Measurements from ENCODE around the gene UBE2N. TPM values are rescaled to one million over a fixed set of nuclear protein-coding genes. Genes with fewer than 3 reads are reported as not detected.

UBE2N gene
- total RNA-seq, 1 donor from 2014 or later, result 150 TPM

DNA sequence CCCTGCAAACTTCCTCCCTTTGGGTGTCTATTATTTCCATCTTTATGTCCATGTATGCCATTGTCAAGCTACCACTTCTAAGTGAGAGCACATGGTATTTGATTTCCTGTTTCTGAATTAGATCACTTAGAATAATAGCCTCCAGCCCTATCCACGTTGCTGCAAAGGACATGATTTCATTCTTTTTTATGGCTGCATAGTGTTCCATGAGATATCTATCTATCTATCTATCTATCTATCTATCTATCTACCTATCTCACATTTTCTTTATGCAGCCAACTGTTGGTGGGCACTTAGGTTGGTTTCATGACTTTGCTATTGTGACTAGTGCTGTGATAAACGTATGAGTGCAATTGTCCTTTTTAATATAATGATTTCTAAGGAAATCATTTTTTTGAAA, 14.3 kb upstream of the UBE2N start:
- peaks cover 9% of the 10 kb centered on the region for H3K4me1 Mint-ChIP-seq (ENCODE audit: unreplicated experiment)
- TF ChIP-seq, protein P1, sequence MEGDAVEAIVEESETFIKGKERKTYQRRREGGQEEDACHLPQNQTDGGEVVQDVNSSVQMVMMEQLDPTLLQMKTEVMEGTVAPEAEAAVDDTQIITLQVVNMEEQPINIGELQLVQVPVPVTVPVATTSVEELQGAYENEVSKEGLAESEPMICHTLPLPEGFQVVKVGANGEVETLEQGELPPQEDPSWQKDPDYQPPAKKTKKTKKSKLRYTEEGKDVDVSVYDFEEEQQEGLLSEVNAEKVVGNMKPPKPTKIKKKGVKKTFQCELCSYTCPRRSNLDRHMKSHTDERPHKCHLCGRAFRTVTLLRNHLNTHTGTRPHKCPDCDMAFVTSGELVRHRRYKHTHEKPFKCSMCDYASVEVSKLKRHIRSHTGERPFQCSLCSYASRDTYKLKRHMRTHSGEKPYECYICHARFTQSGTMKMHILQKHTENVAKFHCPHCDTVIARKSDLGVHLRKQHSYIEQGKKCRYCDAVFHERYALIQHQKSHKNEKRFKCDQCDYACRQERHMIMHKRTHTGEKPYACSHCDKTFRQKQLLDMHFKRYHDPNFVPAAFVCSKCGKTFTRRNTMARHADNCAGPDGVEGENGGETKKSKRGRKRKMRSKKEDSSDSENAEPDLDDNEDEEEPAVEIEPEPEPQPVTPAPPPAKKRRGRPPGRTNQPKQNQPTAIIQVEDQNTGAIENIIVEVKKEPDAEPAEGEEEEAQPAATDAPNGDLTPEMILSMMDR (IDR thresholded peaks at IDR 0.05; ENCODE audit: unreplicated experiment), result no peak
- no peak overlapping the region for H3K27ac Mint-ChIP-seq (ENCODE audit: unreplicated experiment)
- peaks cover 2% of the 10 kb centered on the region for H3K27me3 Mint-ChIP-seq (ENCODE audit: unreplicated experiment)
- H3K36me3 Mint-ChIP-seq (ENCODE audit: low read depth, unreplicated experiment), result no peaks in the 10 kb centered on the region
- no peak for DNase-seq (ENCODE audit: low spot score)
- no peak overlapping the region for H3K4me3 Mint-ChIP-seq (ENCODE audit: unreplicated experiment)
- H3K9me3 Mint-ChIP-seq (ENCODE audit: unreplicated experiment), result no peaks in the 10 kb centered on the region

DNA sequence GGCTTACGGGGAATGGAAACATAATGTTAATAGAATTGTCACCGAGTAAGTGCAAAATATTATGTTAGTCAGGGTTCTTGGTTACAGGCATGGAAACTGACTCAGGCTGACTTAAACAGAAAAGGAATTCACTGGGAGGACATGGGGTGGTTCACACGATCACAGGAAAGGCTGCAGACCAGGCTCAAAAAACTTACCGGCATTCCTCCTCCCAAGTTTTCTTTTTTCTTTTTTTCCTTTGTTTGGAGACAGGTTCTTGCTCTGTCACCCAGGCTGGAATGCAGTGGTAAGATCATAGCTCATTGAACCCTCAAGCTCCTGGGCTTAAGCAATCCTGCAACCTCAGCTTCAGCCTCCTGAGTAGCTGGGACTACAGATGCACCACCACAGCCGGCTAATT, 11.9 kb upstream of the UBE2N start:
- DNase-seq (ENCODE audit: low spot score), result no peak
- no peak overlapping the region for H3K27ac Mint-ChIP-seq (ENCODE audit: unreplicated experiment)

GRCh38 chr12:93451423-93452158, 9.8 kb upstream of the UBE2N start:
- no peaks in the 10 kb centered on the region for H3K9me3 Mint-ChIP-seq (ENCODE audit: unreplicated experiment)
- H3K27me3 Mint-ChIP-seq (ENCODE audit: unreplicated experiment), result peaks cover 5% of the 10 kb centered on the region
- no peak overlapping the region for H3K27ac Mint-ChIP-seq (ENCODE audit: unreplicated experiment)
- H3K36me3 Mint-ChIP-seq (ENCODE audit: low read depth, unreplicated experiment), result no peaks in the 10 kb centered on the region
- no peak overlapping the region for H3K4me3 Mint-ChIP-seq (ENCODE audit: unreplicated experiment)
- no peaks in the 10 kb centered on the region for H3K4me1 Mint-ChIP-seq (ENCODE audit: unreplicated experiment)
- TF ChIP-seq, protein P1 (IDR thresholded peaks at IDR 0.05; ENCODE audit: unreplicated experiment), result no peak
- no peak for DNase-seq (ENCODE audit: low spot score)

More for the DNA sequence above, 11.9 kb upstream of the UBE2N start:
- Mint-ChIP-seq H3K27me3 (ENCODE audit: unreplicated experiment) (peaks cover 5% of the 10 kb centered on the region), H3K9me3 (ENCODE audit: unreplicated experiment) (no peaks in the 10 kb centered on the region), H3K36me3 (ENCODE audit: low read depth, unreplicated experiment) (no peaks in the 10 kb centered on the region), H3K4me1 (ENCODE audit: unreplicated experiment) (no peaks in the 10 kb centered on the region), H3K4me3 (ENCODE audit: unreplicated experiment) (no peak overlapping the region)
- TF ChIP-seq, protein P1 (IDR thresholded peaks at IDR 0.05; ENCODE audit: unreplicated experiment), result no peak

GRCh38 chr12:93449277-93449676, 7.5 kb upstream of the UBE2N start:
- TF ChIP-seq, protein P1 (IDR thresholded peaks at IDR 0.05; ENCODE audit: unreplicated experiment), result no peak
- Mint-ChIP-seq H3K27ac (ENCODE audit: unreplicated experiment) (no peak overlapping the region), H3K4me3 (ENCODE audit: unreplicated experiment) (no peak overlapping the region), H3K4me1 (ENCODE audit: unreplicated experiment) (no peaks in the 10 kb centered on the region), H3K27me3 (ENCODE audit: unreplicated experiment) (peaks cover 3% of the 10 kb centered on the region), H3K9me3 (ENCODE audit: unreplicated experiment) (no peaks in the 10 kb centered on the region), H3K36me3 (ENCODE audit: low read depth, unreplicated experiment) (no peaks in the 10 kb centered on the region)
- no peak for DNase-seq (ENCODE audit: low spot score)

GRCh38 chr12:93448796-93449195, 7.0 kb upstream of the UBE2N start:
- Mint-ChIP-seq H3K36me3 (ENCODE audit: low read depth, unreplicated experiment) (no peaks in the 10 kb centered on the region), H3K27me3 (ENCODE audit: unreplicated experiment) (peaks cover 3% of the 10 kb centered on the region), H3K27ac (ENCODE audit: unreplicated experiment) (no peak overlapping the region), H3K9me3 (ENCODE audit: unreplicated experiment) (no peaks in the 10 kb centered on the region), H3K4me3 (ENCODE audit: unreplicated experiment) (no peak overlapping the region), H3K4me1 (ENCODE audit: unreplicated experiment) (no peaks in the 10 kb centered on the region)
- DNase-seq (ENCODE audit: low spot score), result no peak
- TF ChIP-seq, protein P1 (IDR thresholded peaks at IDR 0.05; ENCODE audit: unreplicated experiment), result no peak
